ENCODE data around the gene LRTM2. TPM values are rescaled to one million over a fixed set of nuclear protein-coding genes. Genes with fewer than 3 reads are reported as not detected.

The LRTM2 gene
- total RNA-seq, 1 experiment from 2014 or later = not detected

GRCh38 chr12:1795785-1796514 is 24.4 kb upstream of the LRTM2 start:
- intact Hi-C loops (cut with micrococcal nuclease; ENCODE audit: unreplicated experiment) = loop anchor here (1.0 to 5.0 kb wide), 3 partner anchors 144 to 786 kb away; no protein-coding TSS in a partner anchor
- Histone ChIP-seq H3K79me2 (ENCODE audit: low read depth) (no peaks in the 10 kb centered on the region), H3K9me3 (ENCODE audit: insufficient read depth, low read depth) (no peaks in the 10 kb centered on the region), H3K36me3 (ENCODE audit: low read depth) (no peaks in the 10 kb centered on the region), H3K9me2 (ENCODE audit: insufficient read depth) (no peaks in the 10 kb centered on the region), H3K4me3 (peak overlapping the region; percentile 50), H3K4me2 (peak overlapping the region; percentile 75), H4K20me1 (ENCODE audit: insufficient read depth) (no peaks in the 10 kb centered on the region), H3K4me1 (replicated peaks; ENCODE audit: insufficient read depth) (peaks cover 6% of the 10 kb centered on the region; the same call in 1 of the 2 replicates), H3K27me3 (ENCODE audit: insufficient read depth, low read depth) (peaks cover 6% of the 10 kb centered on the region), H3F3A (ENCODE audit: insufficient read depth, low read depth) (no peaks in the 10 kb centered on the region), H3K27ac (no peak overlapping the region), H2AFZ (peak overlapping the region; percentile 79)
- ChIA-PET POLR2A (ENCODE audit: unreplicated experiment) (no interaction called here), CTCF (interaction anchor here (0.6 to 2.2 kb wide), 4 partner anchors 136 to 241 kb away, joined by 3 to 10 read pairs (median 4); no protein-coding TSS in a partner anchor)
- TF ChIP-seq EZH2 (IDR thresholded peaks at IDR 0.05; ENCODE audit: low read depth) (no peak), CTCF (conservative IDR thresholded peaks at IDR 0.05) (peak; percentile 94)
- peak; percentile 57 to 94 for DNase-seq
- BruUV-seq (replicated peaks) = no TSS peak

- Histone ChIP-seq H4K20me1 (ENCODE audit: insufficient read depth) (no peaks in the 10 kb centered on the region), H3K9me3 (ENCODE audit: insufficient read depth, low read depth) (no peaks in the 10 kb centered on the region), H3F3A (ENCODE audit: insufficient read depth, low read depth) (no peaks in the 10 kb centered on the region), H3K27ac (no peak overlapping the region), H3K79me2 (ENCODE audit: low read depth) (no peaks in the 10 kb centered on the region), H3K4me3 (peak overlapping the region; percentile 50), H3K4me2 (peak overlapping the region; percentile 75), H2AFZ (peak overlapping the region; percentile 79), H3K9me2 (ENCODE audit: insufficient read depth) (no peaks in the 10 kb centered on the region), H3K27me3 (ENCODE audit: insufficient read depth, low read depth) (peaks cover 6% of the 10 kb centered on the region), H3K36me3 (ENCODE audit: low read depth) (no peaks in the 10 kb centered on the region), H3K4me1 (replicated peaks; ENCODE audit: insufficient read depth) (peaks cover 6% of the 10 kb centered on the region; the same call in 1 of the 2 replicates)
- TF ChIP-seq CTCF (conservative IDR thresholded peaks at IDR 0.05) (no peak), EZH2 (IDR thresholded peaks at IDR 0.05; ENCODE audit: low read depth) (no peak)
- intact Hi-C loops (cut with micrococcal nuclease; ENCODE audit: unreplicated experiment) = loop anchor here (1.0 to 5.0 kb wide), 3 partner anchors 144 to 786 kb away; no protein-coding TSS in a partner anchor
- ChIA-PET CTCF (interaction anchor here (0.6 to 2.2 kb wide), 2 partner anchors 143 to 242 kb away, joined by 3 to 10 read pairs; no protein-coding TSS in a partner anchor), POLR2A (ENCODE audit: unreplicated experiment) (interaction anchor here (0.5 kb wide), 1 partner anchor 488 kb away, joined by 4 read pairs; no protein-coding TSS in a partner anchor)
- DNase-seq = no peak
- no TSS peak for BruUV-seq (replicated peaks)
Observed at GRCh38 chr12:1796515-1797010, 23.8 kb upstream of the LRTM2 start.

GRCh38 chr12:1797011-1797901 is 23.1 kb upstream of the LRTM2 start:
- Histone ChIP-seq H2AFZ (peak overlapping the region; percentile 79; the same call in 1 of the 2 replicates), H3K9me2 (ENCODE audit: insufficient read depth) (no peaks in the 10 kb centered on the region), H3K4me2 (peak overlapping the region; percentile 75), H3K36me3 (ENCODE audit: low read depth) (no peaks in the 10 kb centered on the region), H3K27ac (no peak overlapping the region), H4K20me1 (ENCODE audit: insufficient read depth) (no peaks in the 10 kb centered on the region), H3K4me3 (peak overlapping the region; percentile 50; the same call in 1 of the 2 replicates), H3K27me3 (ENCODE audit: insufficient read depth, low read depth) (peaks cover 12% of the 10 kb centered on the region), H3K9me3 (ENCODE audit: insufficient read depth, low read depth) (no peaks in the 10 kb centered on the region), H3K79me2 (ENCODE audit: low read depth) (no peaks in the 10 kb centered on the region), H3K4me1 (replicated peaks; ENCODE audit: insufficient read depth) (peaks cover 6% of the 10 kb centered on the region; the same call in 1 of the 2 replicates), H3F3A (ENCODE audit: insufficient read depth, low read depth) (no peaks in the 10 kb centered on the region)
- ChIA-PET CTCF (no interaction called here), POLR2A (ENCODE audit: unreplicated experiment) (interaction anchor here (0.5 kb wide), 1 partner anchor 487 kb away, joined by 4 read pairs; no protein-coding TSS in a partner anchor)
- DNase-seq = no peak
- intact Hi-C loops (cut with micrococcal nuclease; ENCODE audit: unreplicated experiment) = loop anchor here (5.0 kb wide), 1 partner anchor 785 kb away; no protein-coding TSS in a partner anchor
- TF ChIP-seq EZH2 (IDR thresholded peaks at IDR 0.05; ENCODE audit: low read depth) (no peak), CTCF (conservative IDR thresholded peaks at IDR 0.05) (no peak)
- BruUV-seq (replicated peaks) = no TSS peak

Data from PC-9 (cell line).